Caco-2 (cell line): ENCODE data around the gene SPAG17. TPM values are rescaled to one million over a fixed set of nuclear protein-coding genes. Genes with fewer than 3 reads are reported as not detected.

Experiments used
- BruUV-seq: library from RNA; stranded (reverse); fragments of 400-500 nt; replicated peaks from 2 replicates; lab custom pipeline; 2021; lab: Mats Ljungman, UMichigan
- CTCF ChIA-PET: fragments of 300-600 bp; sonication (Branson Sonifier 250); formaldehyde crosslinking; loops from one replicate; lab custom pipeline; 2022; ENCODE audit warnings: antibody characterized with exemption; lab: Charles Lee
- POLR2A ChIA-PET: fragments of 300-600 bp; sonication (Branson Sonifier 250); formaldehyde crosslinking; loops from one replicate; lab custom pipeline; 2022; ENCODE audit warnings: antibody characterized with exemption; lab: Charles Lee
- DNase-seq, 2 experiments: peaks; one replicate each; pipeline versions ENCODE4 v3.0.0 to v3.0.0-alpha.2; 2020 to 2022
- H3K27me3 ChIP-seq: replicated peaks from 2 replicates; pipeline ENCODE4 v1.6.0; 2011; ENCODE audit warnings: low read length; ENCODE audit not compliant: control insufficient read depth, insufficient read depth
- H3K36me3 ChIP-seq: 2 replicates; pipeline ENCODE4 v1.5.1; 2011; ENCODE audit warnings: low read length; ENCODE audit not compliant: control insufficient read depth, insufficient read depth
- H3K4me1 ChIP-seq: fragments of 250-450 bp; sonication (Bioruptor Pico); 2 replicates; pipeline ENCODE4 v1.5.1; 2020; ENCODE audit warnings: mild to moderate bottlenecking
- H3K4me3 ChIP-seq: 2 replicates; pipeline ENCODE4 v1.5.1; 2011; ENCODE audit warnings: low read depth, mild to moderate bottlenecking, control low read depth, low read length
- H3K9me3 ChIP-seq: fragments of 250-450 bp; sonication (Bioruptor Pico); 2 replicates; pipeline ENCODE4 v1.5.1; 2020; ENCODE audit warnings: mild to moderate bottlenecking, moderate library complexity
- H3K27ac Mint-ChIP-seq: one replicate; pipeline ENCODE4 v1.8.0; 2022; ENCODE audit warnings: mixed read lengths; ENCODE audit not compliant: unreplicated experiment
- H3K27me3 Mint-ChIP-seq: one replicate; pipeline ENCODE4 v1.8.0; 2022; ENCODE audit warnings: mixed read lengths; ENCODE audit not compliant: insufficient read depth, unreplicated experiment
- H3K36me3 Mint-ChIP-seq: one replicate; pipeline ENCODE4 v1.8.0; 2022; ENCODE audit warnings: mild to moderate bottlenecking, mixed read lengths; ENCODE audit not compliant: insufficient read depth, unreplicated experiment
- H3K4me1 Mint-ChIP-seq: one replicate; pipeline ENCODE4 v1.8.0; 2022; ENCODE audit warnings: low read depth, mixed read lengths; ENCODE audit not compliant: unreplicated experiment
- H3K4me3 Mint-ChIP-seq: one replicate; pipeline ENCODE4 v1.8.0; 2022; ENCODE audit warnings: mild to moderate bottlenecking, moderate library complexity, mixed read lengths; ENCODE audit not compliant: unreplicated experiment
- H3K9me3 Mint-ChIP-seq: one replicate; pipeline ENCODE4 v1.8.0; 2022; ENCODE audit warnings: mixed read lengths; ENCODE audit not compliant: unreplicated experiment
- intact Hi-C: fragments of 100-400 bp; cut with micrococcal nuclease; formaldehyde crosslinking; loops from one replicate; pipeline ENCODE4 v1.10.0; 2022; ENCODE audit not compliant: unreplicated experiment
- total RNA-seq: library from RNA; stranded (reverse); gene quantifications from 2 replicates; pipeline ENCODE4 v1.2.3, GENCODE V29; 2022
- TF ChIP-seq, protein P1 (sequence below), 2 experiments: fragments of 200-600 bp in 1 of 2; IDR thresholded peaks; 1 replicate in 1 of 2; 2 replicates in 1 of 2; pipeline versions ENCODE4 v1.5.1 to v1.8.0; 2011 to 2022; ENCODE audit warnings: antibody characterized with exemption in 1 of 2, control low read depth in 1 of 2, inconsistent platforms in 1 of 2, low read depth in 1 of 2, low read length in 1 of 2, mild to moderate bottlenecking in 1 of 2, moderate library complexity in 1 of 2; ENCODE audit not compliant: insufficient read depth in 1 of 2, severe bottlenecking in 1 of 2, unreplicated experiment in 1 of 2

The SPAG17 gene
- total RNA-seq, 1 experiment from 2014 or later = not detected

DNA sequence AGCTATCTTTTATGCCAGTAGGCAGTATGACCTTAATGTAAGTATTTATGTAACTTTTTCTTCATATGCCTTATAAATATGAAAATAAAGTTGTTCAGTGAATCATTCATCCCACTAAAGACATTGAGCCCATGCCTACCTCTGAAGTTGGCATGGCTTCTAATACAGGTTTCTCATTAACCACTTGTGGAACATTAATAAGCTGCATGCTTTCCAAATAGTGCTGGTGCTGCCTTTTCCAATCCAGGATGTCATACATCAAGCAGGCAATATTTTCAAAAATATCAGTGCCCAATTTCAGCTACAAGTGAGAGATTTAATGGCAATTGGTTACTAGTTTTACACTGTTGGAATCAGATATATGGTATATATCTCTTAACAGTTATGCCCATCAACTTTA is 92.0 kb downstream of the SPAG17 start:
- no peak for DNase-seq
- no TSS peak for BruUV-seq
- Histone ChIP-seq H3K27me3 (no peaks in the 10 kb centered on the region), H3K4me3 (no peak overlapping the region), H3K4me1 (no peaks in the 10 kb centered on the region), H3K36me3 (no peaks in the 10 kb centered on the region), H3K9me3 (no peaks in the 10 kb centered on the region)
- CTCF ChIA-PET = no interaction called here
- Mint-ChIP-seq H3K4me1 (no peaks in the 10 kb centered on the region), H3K36me3 (no peaks in the 10 kb centered on the region), H3K4me3 (no peak overlapping the region), H3K27me3 (peaks cover 4% of the 10 kb centered on the region), H3K27ac (no peak overlapping the region), H3K9me3 (no peaks in the 10 kb centered on the region)
- POLR2A ChIA-PET = no interaction called here
- TF ChIP-seq, protein P1, sequence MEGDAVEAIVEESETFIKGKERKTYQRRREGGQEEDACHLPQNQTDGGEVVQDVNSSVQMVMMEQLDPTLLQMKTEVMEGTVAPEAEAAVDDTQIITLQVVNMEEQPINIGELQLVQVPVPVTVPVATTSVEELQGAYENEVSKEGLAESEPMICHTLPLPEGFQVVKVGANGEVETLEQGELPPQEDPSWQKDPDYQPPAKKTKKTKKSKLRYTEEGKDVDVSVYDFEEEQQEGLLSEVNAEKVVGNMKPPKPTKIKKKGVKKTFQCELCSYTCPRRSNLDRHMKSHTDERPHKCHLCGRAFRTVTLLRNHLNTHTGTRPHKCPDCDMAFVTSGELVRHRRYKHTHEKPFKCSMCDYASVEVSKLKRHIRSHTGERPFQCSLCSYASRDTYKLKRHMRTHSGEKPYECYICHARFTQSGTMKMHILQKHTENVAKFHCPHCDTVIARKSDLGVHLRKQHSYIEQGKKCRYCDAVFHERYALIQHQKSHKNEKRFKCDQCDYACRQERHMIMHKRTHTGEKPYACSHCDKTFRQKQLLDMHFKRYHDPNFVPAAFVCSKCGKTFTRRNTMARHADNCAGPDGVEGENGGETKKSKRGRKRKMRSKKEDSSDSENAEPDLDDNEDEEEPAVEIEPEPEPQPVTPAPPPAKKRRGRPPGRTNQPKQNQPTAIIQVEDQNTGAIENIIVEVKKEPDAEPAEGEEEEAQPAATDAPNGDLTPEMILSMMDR (IDR thresholded peaks at IDR 0.05; ENCODE audit: insufficient read depth in 1 of 2, low read depth in 1 of 2, low read length in 1 of 2, severe bottlenecking in 1 of 2, unreplicated experiment in 1 of 2) = no peak
- intact Hi-C loops = no loop called here

DNA sequence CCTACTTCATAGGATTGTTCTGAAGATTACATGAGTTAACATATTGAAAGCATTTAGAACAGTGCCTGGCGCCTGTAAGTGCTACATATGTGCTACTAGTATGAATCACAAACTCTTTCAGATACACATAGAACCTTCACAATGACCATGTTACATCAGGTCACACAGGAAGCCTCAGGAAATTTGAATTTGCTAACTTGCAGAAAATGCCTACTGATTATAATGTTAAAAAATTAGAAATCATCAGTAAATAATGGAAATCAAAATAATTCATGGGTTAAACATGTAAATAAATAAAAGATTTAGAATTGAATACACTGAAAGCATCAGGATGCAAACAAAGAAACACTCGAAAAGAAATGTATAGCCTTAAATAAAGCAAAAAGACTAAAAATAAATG is 94.9 kb downstream of the SPAG17 start:
- POLR2A ChIA-PET = no interaction called here
- no peak overlapping the region for H3K27ac Mint-ChIP-seq
- no peaks in the 10 kb centered on the region for H3K36me3 Mint-ChIP-seq
- Histone ChIP-seq H3K36me3 (no peaks in the 10 kb centered on the region), H3K4me1 (no peaks in the 10 kb centered on the region), H3K4me3 (no peak overlapping the region), H3K9me3 (no peaks in the 10 kb centered on the region), H3K27me3 (no peaks in the 10 kb centered on the region)
- CTCF ChIA-PET = no interaction called here
- BruUV-seq = no TSS peak
- TF ChIP-seq, protein P1 (IDR thresholded peaks at IDR 0.05; ENCODE audit: insufficient read depth in 1 of 2, low read depth in 1 of 2, low read length in 1 of 2, severe bottlenecking in 1 of 2, unreplicated experiment in 1 of 2) = no peak
- H3K27me3 Mint-ChIP-seq = peaks cover 4% of the 10 kb centered on the region
- no peak for DNase-seq
- no peaks in the 10 kb centered on the region for H3K4me1 Mint-ChIP-seq
- intact Hi-C loops = no loop called here
- H3K9me3 Mint-ChIP-seq = no peaks in the 10 kb centered on the region
- H3K4me3 Mint-ChIP-seq = no peak overlapping the region

DNA sequence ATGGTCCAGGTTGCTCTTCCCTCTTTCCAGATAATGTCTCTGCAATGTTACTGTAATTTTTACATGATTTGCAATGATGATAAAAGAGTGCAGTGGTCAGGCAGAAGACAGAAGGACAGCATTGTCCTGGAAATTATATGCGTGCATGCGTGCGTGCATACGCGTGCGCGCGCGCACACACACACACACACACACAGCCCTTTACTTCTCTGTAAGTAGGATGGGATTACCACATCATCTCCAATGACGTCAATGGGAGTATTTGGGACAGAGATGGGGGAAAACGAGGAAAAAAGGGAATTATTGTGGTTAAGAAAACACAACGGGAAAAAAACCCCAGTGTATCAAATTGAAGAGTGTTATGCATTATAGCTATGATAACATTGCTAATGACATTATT is 99.7 kb downstream of the SPAG17 start:
- Histone ChIP-seq H3K27me3 (no peaks in the 10 kb centered on the region), H3K4me1 (no peaks in the 10 kb centered on the region), H3K4me3 (no peak overlapping the region), H3K9me3 (no peaks in the 10 kb centered on the region), H3K36me3 (no peaks in the 10 kb centered on the region)
- CTCF ChIA-PET = no interaction called here
- DNase-seq = no peak
- no peak overlapping the region for H3K27ac Mint-ChIP-seq
- H3K9me3 Mint-ChIP-seq = no peaks in the 10 kb centered on the region
- H3K4me3 Mint-ChIP-seq = no peak overlapping the region
- peaks cover 4% of the 10 kb centered on the region for H3K27me3 Mint-ChIP-seq
- no peaks in the 10 kb centered on the region for H3K36me3 Mint-ChIP-seq
- peaks cover 9% of the 10 kb centered on the region for H3K4me1 Mint-ChIP-seq
- no TSS peak for BruUV-seq
- TF ChIP-seq, protein P1 (IDR thresholded peaks at IDR 0.05; ENCODE audit: insufficient read depth in 1 of 2, low read depth in 1 of 2, low read length in 1 of 2, severe bottlenecking in 1 of 2, unreplicated experiment in 1 of 2) = no peak
- intact Hi-C loops = no loop called here
- POLR2A ChIA-PET = no interaction called here
